KMS-11 (cell line): Measurements from ENCODE around the gene BRCA2.

ENCODE experiments used
- H2AFZ ChIP-seq: fragments of 200-600 bp; sonication (generic); 2 replicates; pipeline ENCODE4 v1.6.1; 2016; ENCODE audit warnings: antibody characterized with exemption, mixed run types, low read depth
- H3K27ac ChIP-seq: fragments of 200-600 bp; sonication (generic); 2 replicates; pipeline ENCODE4 v1.6.1; 2016; ENCODE audit warnings: mild to moderate bottlenecking, mixed run types
- H3K27me3 ChIP-seq: fragments of 200-600 bp; sonication (generic); 2 replicates; pipeline ENCODE4 v1.6.1; 2017; ENCODE audit warnings: mild to moderate bottlenecking, low read depth, mixed run types, moderate library complexity; ENCODE audit not compliant: insufficient read depth
- H3K36me3 ChIP-seq: fragments of 200-600 bp; sonication (generic); 2 replicates; pipeline ENCODE4 v1.6.1; 2017; ENCODE audit warnings: mild to moderate bottlenecking, mixed run types; ENCODE audit not compliant: insufficient read depth
- H3K4me1 ChIP-seq: fragments of 200-600 bp; sonication (generic); 2 replicates; pipeline ENCODE4 v1.6.1; 2016; ENCODE audit warnings: mild to moderate bottlenecking, low read depth, mixed run types; ENCODE audit not compliant: poor library complexity, severe bottlenecking
- H3K4me2 ChIP-seq: fragments of 200-600 bp; sonication (generic); 2 replicates; pipeline ENCODE4 v1.7.0; 2016; ENCODE audit warnings: mild to moderate bottlenecking, mixed run types
- H3K4me3 ChIP-seq: fragments of 200-600 bp; sonication (generic); IDR thresholded peaks from 2 replicates; pipeline ENCODE4 v1.6.1; 2017; ENCODE audit warnings: low read depth, low read length, mixed read lengths; ENCODE audit not compliant: insufficient read depth
- H3K79me2 ChIP-seq: fragments of 200-600 bp; sonication (generic); 2 replicates; pipeline ENCODE4 v1.6.1; 2016; ENCODE audit warnings: low read depth, mixed run types; ENCODE audit not compliant: insufficient read depth
- H3K9ac ChIP-seq: fragments of 200-600 bp; sonication (generic); 2 replicates; pipeline ENCODE4 v1.6.1; 2016; ENCODE audit warnings: mild to moderate bottlenecking, mixed run types
- H4K20me1 ChIP-seq: fragments of 200-600 bp; sonication (generic); 2 replicates; pipeline ENCODE4 v1.6.1; 2016; ENCODE audit warnings: mild to moderate bottlenecking, mixed run types; ENCODE audit not compliant: insufficient read depth
- TF ChIP-seq, protein P1 (sequence below): fragments of 200-600 bp; sonication (generic); conservative IDR thresholded peaks from 2 replicates; pipeline ENCODE4 v1.6.1; 2017; ENCODE audit warnings: low read depth, mild to moderate bottlenecking, antibody characterized with exemption, low read length, moderate library complexity, mixed read lengths

Gene BRCA2

DNA sequence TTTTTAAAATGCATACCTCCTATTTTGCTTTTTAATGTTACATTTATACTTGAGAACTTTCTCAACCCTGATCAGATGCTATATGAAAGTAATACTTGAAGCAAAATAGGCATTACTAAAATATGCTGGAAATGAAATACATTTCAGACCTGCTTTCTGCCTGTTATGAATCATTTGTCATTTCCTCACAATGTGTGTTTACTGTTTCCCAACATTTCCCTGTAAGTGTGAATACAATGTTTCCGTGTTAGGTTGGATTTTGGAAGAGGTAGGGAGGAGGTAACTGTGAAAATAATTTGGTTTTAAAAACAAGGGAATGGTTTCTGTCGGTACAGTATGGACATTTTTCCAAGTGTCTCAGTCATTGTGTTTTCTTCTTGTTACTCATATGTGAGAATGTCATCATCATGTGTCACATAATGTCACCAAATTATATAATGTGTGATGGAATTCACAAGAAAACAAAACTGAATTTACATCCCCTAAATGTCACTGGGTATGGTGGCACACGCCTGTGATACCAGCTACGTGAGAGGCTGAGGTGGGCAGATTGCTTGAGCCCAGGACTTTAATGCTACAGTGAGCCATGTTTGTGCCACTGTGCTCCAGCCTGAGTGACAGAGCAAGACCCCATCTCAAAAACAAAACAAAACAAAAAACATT lies 43.2 kb upstream of the BRCA2 start:
- Histone ChIP-seq H3K79me2 (no peaks in the 10 kb centered on the region), H3K36me3 (no peaks in the 10 kb centered on the region), H3K27me3 (no peaks in the 10 kb centered on the region), H3K4me3 (no peak overlapping the region), H3K4me1 (no peaks in the 10 kb centered on the region), H3K27ac (no peak overlapping the region), H2AFZ (no peak overlapping the region), H3K4me2 (no peak overlapping the region), H4K20me1 (no peaks in the 10 kb centered on the region), H3K9ac (no peak overlapping the region)
- TF ChIP-seq, protein P1, sequence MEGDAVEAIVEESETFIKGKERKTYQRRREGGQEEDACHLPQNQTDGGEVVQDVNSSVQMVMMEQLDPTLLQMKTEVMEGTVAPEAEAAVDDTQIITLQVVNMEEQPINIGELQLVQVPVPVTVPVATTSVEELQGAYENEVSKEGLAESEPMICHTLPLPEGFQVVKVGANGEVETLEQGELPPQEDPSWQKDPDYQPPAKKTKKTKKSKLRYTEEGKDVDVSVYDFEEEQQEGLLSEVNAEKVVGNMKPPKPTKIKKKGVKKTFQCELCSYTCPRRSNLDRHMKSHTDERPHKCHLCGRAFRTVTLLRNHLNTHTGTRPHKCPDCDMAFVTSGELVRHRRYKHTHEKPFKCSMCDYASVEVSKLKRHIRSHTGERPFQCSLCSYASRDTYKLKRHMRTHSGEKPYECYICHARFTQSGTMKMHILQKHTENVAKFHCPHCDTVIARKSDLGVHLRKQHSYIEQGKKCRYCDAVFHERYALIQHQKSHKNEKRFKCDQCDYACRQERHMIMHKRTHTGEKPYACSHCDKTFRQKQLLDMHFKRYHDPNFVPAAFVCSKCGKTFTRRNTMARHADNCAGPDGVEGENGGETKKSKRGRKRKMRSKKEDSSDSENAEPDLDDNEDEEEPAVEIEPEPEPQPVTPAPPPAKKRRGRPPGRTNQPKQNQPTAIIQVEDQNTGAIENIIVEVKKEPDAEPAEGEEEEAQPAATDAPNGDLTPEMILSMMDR: no peak

DNA sequence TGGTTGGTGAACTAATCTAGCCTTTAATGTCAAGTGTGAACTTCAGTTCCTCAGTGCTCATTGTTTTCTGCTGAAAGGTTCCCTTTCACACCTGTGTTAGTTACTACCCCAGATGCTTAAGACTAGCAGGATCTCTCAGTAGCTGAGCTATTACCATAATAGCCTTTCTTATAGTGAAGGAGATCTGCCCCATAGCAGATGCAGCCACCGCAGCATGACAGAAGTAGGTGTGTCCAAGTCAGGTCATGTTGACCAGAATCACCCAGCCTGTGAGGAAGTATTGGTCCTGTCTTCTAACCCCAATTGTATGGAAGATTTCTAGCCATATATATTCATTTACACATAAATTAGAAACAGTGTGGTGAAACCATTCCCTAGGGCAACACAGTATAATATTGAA lies 37.5 kb upstream of the BRCA2 start:
- no peak overlapping the region for H3K9ac ChIP-seq
- no peak overlapping the region for H2AFZ ChIP-seq
- H4K20me1 ChIP-seq: no peaks in the 10 kb centered on the region
- TF ChIP-seq, protein P1: no peak
- no peaks in the 10 kb centered on the region for H3K36me3 ChIP-seq
- no peaks in the 10 kb centered on the region for H3K4me1 ChIP-seq
- H3K4me3 ChIP-seq: no peak overlapping the region
- no peak overlapping the region for H3K27ac ChIP-seq
- H3K79me2 ChIP-seq: no peaks in the 10 kb centered on the region
- no peak overlapping the region for H3K4me2 ChIP-seq
- no peaks in the 10 kb centered on the region for H3K27me3 ChIP-seq

DNA sequence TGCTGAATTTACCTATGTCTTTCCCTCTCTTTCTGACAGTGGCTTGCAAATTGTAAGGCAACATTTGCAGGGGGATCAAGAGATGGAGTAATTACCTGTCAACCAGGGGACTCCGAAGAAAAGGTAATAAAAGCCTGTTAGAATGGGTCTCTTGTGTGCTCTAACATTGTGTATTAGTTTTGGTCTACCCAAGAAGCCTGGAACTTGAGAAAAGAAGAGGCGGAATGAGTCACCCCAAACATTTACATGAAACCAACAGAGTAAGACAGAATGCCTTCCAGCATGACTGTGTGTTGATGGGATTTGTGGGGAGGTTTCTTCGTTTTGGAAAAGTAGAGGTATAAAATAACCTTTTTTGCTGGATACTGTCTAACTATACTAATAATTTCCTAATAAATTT lies 36.9 kb upstream of the BRCA2 start:
- Histone ChIP-seq H4K20me1 (no peaks in the 10 kb centered on the region), H3K4me1 (no peaks in the 10 kb centered on the region), H3K27me3 (no peaks in the 10 kb centered on the region), H3K27ac (no peak overlapping the region), H2AFZ (no peak overlapping the region), H3K36me3 (no peaks in the 10 kb centered on the region), H3K4me2 (no peak overlapping the region), H3K9ac (no peak overlapping the region), H3K79me2 (no peaks in the 10 kb centered on the region), H3K4me3 (no peak overlapping the region)
- TF ChIP-seq, protein P1: no peak

DNA sequence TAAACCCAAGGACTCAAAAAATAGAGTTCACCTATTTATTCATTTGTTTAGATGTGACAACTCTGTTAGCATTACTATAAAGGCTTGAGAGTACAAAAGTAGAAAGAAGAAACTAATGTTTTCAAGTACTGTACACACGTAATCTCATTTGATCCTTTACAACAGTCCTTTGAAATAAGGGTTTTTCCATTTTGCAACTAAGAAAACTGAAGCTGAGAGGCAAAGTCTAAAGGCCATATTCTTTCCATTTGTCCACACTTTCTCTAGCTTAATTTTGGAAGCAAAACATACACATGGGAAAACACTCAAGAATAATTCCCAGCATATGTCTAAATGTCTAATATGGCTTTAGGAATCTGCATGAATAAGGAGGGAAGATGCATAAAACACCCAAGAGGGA lies 34.2 kb upstream of the BRCA2 start:
- Histone ChIP-seq H3K79me2 (no peaks in the 10 kb centered on the region), H3K4me1 (no peaks in the 10 kb centered on the region), H3K4me3 (no peak overlapping the region), H4K20me1 (no peaks in the 10 kb centered on the region), H3K4me2 (no peak overlapping the region), H3K27ac (no peak overlapping the region), H3K27me3 (no peaks in the 10 kb centered on the region), H2AFZ (no peak overlapping the region), H3K9ac (no peak overlapping the region), H3K36me3 (no peaks in the 10 kb centered on the region)
- TF ChIP-seq, protein P1: no peak
